HepG2 (cell line): Measurements from ENCODE around the gene TRPM5. TPM values are rescaled to one million over a fixed set of nuclear protein-coding genes. Genes with fewer than 3 reads are reported as not detected.
A peak's percentile ranks its signal among the peaks of the same experiment; 100 is the strongest.

Experiments
- CSRNP2 ChIP-seq: sonication (generic); formaldehyde crosslinking; conservative IDR thresholded peaks from 2 replicates; pipeline ENCODE4 v1.8.0; 2022; ENCODE audit warnings: low read depth, missing genetic modification reagents
- EED ChIP-seq: sonication (generic); formaldehyde crosslinking; IDR thresholded peaks from 2 replicates; pipeline ENCODE4 v1.5.0; 2020; ENCODE audit warnings: mild to moderate bottlenecking, missing genetic modification reagents
- MXD3 ChIP-seq: IDR thresholded peaks from 2 replicates; pipeline ENCODE4 v1.6.1; 2016; ENCODE audit warnings: mild to moderate bottlenecking, missing biosample characterization, missing genetic modification reagents
- NFATC3 ChIP-seq: sonication (generic); formaldehyde crosslinking; IDR thresholded peaks from 2 replicates; pipeline ENCODE4 v1.5.1; 2020; ENCODE audit warnings: mild to moderate bottlenecking, missing genetic modification reagents
- NR2F6 ChIP-seq, 2 experiments: IDR thresholded peaks; 2 replicates each; pipeline ENCODE4 v1.6.1; 2016; ENCODE audit warnings: antibody characterized with exemption in 1 of 2, mild to moderate bottlenecking in 1 of 2
- NRL ChIP-seq: sonication (generic); formaldehyde crosslinking; IDR thresholded peaks from 2 replicates; pipeline ENCODE4 v1.5.0; 2020; ENCODE audit warnings: missing genetic modification reagents, mild to moderate bottlenecking, moderate library complexity, borderline replicate concordance
- RELA ChIP-seq: sonication (generic); formaldehyde crosslinking; IDR thresholded peaks from 2 replicates; pipeline ENCODE4 v1.4.0; 2020; ENCODE audit warnings: missing genetic modification reagents
- SETDB1 ChIP-seq: sonication (generic); formaldehyde crosslinking; IDR thresholded peaks from 2 replicates; pipeline ENCODE4 v1.5.1; 2020; ENCODE audit warnings: missing genetic modification reagents, mild to moderate bottlenecking, borderline replicate concordance
- SNRNP70 ChIP-seq: fragments of 200-400 bp; formaldehyde crosslinking; IDR thresholded peaks from 2 replicates; pipeline ENCODE4 v1.6.1; 2017; ENCODE audit warnings: mild to moderate bottlenecking, low read depth, low read length, moderate library complexity
- SP4 ChIP-seq: sonication (generic); formaldehyde crosslinking; IDR thresholded peaks from 2 replicates; pipeline ENCODE4 v1.8.1; 2023; ENCODE audit warnings: mild to moderate bottlenecking, missing genetic modification reagents
- SPEN ChIP-seq: sonication (generic); formaldehyde crosslinking; IDR thresholded peaks from 2 replicates; pipeline ENCODE4 v1.5.1; 2020; ENCODE audit warnings: low read depth, mild to moderate bottlenecking, missing genetic modification reagents
- SRSF1 ChIP-seq: fragments of 200-400 bp; formaldehyde crosslinking; optimal IDR thresholded peaks from 2 replicates; pipeline ENCODE3; 2017; ENCODE audit warnings: mild to moderate bottlenecking, low read depth, low read length, moderate library complexity
- THRA ChIP-seq: sonication (generic); formaldehyde crosslinking; IDR thresholded peaks from 2 replicates; pipeline ENCODE4 v1.4.0; 2020; ENCODE audit warnings: missing genetic modification reagents, borderline replicate concordance
- ZFP41 ChIP-seq: sonication (generic); formaldehyde crosslinking; IDR thresholded peaks from 2 replicates; pipeline ENCODE4 v1.4.0; 2020; ENCODE audit warnings: mild to moderate bottlenecking, missing genetic modification reagents, borderline replicate concordance
- ZNF282 ChIP-seq: fragments of 450-650 bp; IDR thresholded peaks from 2 replicates; pipeline ENCODE4 v1.6.1; 2018; ENCODE audit not compliant: partially characterized antibody
- ZSCAN30 ChIP-seq: sonication (generic); formaldehyde crosslinking; IDR thresholded peaks from 2 replicates; pipeline ENCODE4 v1.5.0; 2020; ENCODE audit warnings: mild to moderate bottlenecking, missing genetic modification reagents
- ZSCAN5A ChIP-seq: sonication (generic); formaldehyde crosslinking; IDR thresholded peaks from 2 replicates; pipeline ENCODE4 v1.8.0; 2022; ENCODE audit warnings: mild to moderate bottlenecking, missing genetic modification reagents, borderline replicate concordance
- polyA plus RNA-seq, 8 experiments: library from polyadenylated mRNA; depleted of rRNA in 3 of 8; stranded (reverse) in 7 of 8; unstranded in 1 of 8; fragments of >200 nt; fragmentation: Illumina TruSeq in 4 of 8; extraction: Trizol in 4 of 8; gene quantifications; 2 replicates each; pipeline versions ENCODE4 v1.2.1 to v1.2.3, GENCODE V29; 2011 to 2016; ENCODE audit warnings: low read depth in 4 of 8, missing spikeins in 1 of 8, mixed read lengths in 1 of 8; ENCODE audit not compliant: insufficient read depth in 1 of 8
- total RNA-seq, 5 experiments: library from RNA; depleted of rRNA; stranded (reverse); fragments of >200 nt; fragmentation: Illumina TruSeq; extraction: Trizol; gene quantifications; 2 replicates each; pipeline ENCODE4 v1.2.3, GENCODE V29; 2016; ENCODE audit warnings: low read depth in 1 of 5
- TF ChIP-seq, protein P1 (sequence below): sonication (generic); formaldehyde crosslinking; IDR thresholded peaks from 2 replicates; pipeline ENCODE4 v1.8.0; 2023; ENCODE audit warnings: mild to moderate bottlenecking, missing genetic modification reagents
- TF ChIP-seq, protein P2 (sequence below): sonication (generic); formaldehyde crosslinking; IDR thresholded peaks from 2 replicates; pipeline ENCODE4 v1.4.0; 2020; ENCODE audit warnings: missing genetic modification reagents, borderline replicate concordance
- TF ChIP-seq, protein P3 (sequence below): IDR thresholded peaks from 2 replicates; pipeline ENCODE4 v1.6.1; 2012; ENCODE audit warnings: inconsistent platforms

The TRPM5 gene
- total and polyA plus RNA-seq, 2 of the 13 experiments (the other 11 are each of a cell fraction or from before 2014, with no cell fraction given), result 0.12 TPM; not detected in 1

- TF ChIP-seq ZSCAN5A (CRISPR knock-in tag) (no peak), THRA (CRISPR knock-in tag) (peak; percentile 73), SRSF1 (no peak), NR2F6 (IDR thresholded peaks at IDR 0.05) (peak; percentile 85), NR2F6 (CRISPR knock-in tag; IDR thresholded peaks at IDR 0.05) (peak; percentile 95), SETDB1 (CRISPR knock-in tag) (no peak), SP4 (CRISPR knock-in tag) (no peak), CSRNP2 (no peak), ZFP41 (no peak), SNRNP70 (no peak), ZNF282 (no peak), RELA (CRISPR knock-in tag) (no peak), SPEN (CRISPR knock-in tag) (peak; percentile 69; the same call in 1 of the 2 replicates), NRL (CRISPR knock-in tag) (no peak), EED (CRISPR knock-in tag) (no peak), ZSCAN30 (CRISPR knock-in tag) (no peak), MXD3 (CRISPR knock-in tag) (peak; percentile 34; the same call in 1 of the 2 replicates), NFATC3 (CRISPR knock-in tag) (no peak)
- TF ChIP-seq, protein P1, sequence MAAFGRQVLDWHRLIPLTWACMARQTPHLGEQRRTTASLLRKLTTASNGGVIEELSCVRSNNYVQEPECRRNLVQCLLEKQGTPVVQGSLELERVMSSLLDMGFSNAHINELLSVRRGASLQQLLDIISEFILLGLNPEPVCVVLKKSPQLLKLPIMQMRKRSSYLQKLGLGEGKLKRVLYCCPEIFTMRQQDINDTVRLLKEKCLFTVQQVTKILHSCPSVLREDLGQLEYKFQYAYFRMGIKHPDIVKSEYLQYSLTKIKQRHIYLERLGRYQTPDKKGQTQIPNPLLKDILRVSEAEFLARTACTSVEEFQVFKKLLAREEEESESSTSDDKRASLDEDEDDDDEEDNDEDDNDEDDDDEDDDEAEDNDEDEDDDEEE (CRISPR knock-in tag), result no peak
- TF ChIP-seq, protein P2, sequence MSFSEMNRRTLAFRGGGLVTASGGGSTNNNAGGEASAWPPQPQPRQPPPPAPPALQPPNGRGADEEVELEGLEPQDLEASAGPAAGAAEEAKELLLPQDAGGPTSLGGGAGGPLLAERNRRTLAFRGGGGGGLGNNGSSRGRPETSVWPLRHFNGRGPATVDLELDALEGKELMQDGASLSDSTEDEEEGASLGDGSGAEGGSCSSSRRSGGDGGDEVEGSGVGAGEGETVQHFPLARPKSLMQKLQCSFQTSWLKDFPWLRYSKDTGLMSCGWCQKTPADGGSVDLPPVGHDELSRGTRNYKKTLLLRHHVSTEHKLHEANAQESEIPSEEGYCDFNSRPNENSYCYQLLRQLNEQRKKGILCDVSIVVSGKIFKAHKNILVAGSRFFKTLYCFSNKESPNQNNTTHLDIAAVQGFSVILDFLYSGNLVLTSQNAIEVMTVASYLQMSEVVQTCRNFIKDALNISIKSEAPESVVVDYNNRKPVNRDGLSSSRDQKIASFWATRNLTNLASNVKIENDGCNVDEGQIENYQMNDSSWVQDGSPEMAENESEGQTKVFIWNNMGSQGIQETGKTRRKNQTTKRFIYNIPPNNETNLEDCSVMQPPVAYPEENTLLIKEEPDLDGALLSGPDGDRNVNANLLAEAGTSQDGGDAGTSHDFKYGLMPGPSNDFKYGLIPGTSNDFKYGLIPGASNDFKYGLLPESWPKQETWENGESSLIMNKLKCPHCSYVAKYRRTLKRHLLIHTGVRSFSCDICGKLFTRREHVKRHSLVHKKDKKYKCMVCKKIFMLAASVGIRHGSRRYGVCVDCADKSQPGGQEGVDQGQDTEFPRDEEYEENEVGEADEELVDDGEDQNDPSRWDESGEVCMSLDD (CRISPR knock-in tag), result no peak
- TF ChIP-seq, protein P3, sequence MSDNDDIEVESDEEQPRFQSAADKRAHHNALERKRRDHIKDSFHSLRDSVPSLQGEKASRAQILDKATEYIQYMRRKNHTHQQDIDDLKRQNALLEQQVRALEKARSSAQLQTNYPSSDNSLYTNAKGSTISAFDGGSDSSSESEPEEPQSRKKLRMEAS, result peak; percentile 83
Observed at GRCh38 chr11:2409611-2410468, 34.5 kb downstream of the TRPM5 start (continued).
